ENCODE measurements around the gene HSPG2. TPM values are rescaled to one million over a fixed set of nuclear protein-coding genes. Genes with fewer than 3 reads are reported as not detected.

The HSPG2 gene
- polyA plus RNA-seq, 2 donors: 37.6 to 55.0 TPM

DNA sequence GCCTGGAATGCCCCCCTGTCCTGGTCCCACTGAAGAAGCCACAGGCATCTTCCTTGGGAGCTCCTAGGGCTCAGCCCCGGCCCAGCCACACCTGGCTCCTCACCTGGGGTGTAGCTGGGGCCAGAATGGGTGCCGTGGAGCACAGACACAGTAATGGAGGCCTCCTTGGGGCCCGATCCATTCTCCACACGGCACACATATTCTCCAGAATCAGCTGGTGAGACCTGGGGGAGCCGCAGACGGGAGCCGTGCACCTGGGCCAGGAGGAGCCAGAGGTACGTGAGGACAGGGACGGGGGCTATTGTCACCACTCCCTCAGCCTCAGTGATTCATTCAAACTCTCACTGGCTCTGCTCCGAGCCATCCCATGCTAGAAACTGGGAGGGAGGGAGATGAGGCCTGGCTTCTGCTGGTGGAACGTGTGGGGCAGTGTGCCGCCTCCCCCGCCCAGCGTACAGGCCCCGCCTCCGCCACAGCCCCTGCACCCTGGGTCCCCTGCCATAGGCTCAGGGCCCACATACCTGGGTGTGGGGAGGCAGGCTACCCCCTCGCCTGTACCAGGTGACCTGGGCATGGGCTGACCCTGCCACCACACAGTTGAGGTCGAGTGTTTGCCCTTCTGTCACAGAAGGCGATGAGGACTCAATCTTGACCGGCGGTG, 82.9 kb downstream of the HSPG2 start:
- WGBS, 2 donors: 90 to 93% methylated on average over 21 of the region's 21 CpGs
- Histone ChIP-seq H3K27me3 (ENCODE audit: control insufficient read depth in 1 of 2, insufficient read depth in 2 of 2, low read length in 2 of 2) (no peaks in the 10 kb centered on the region), H3K27ac (ENCODE audit: low read depth in 2 of 2, low read length in 1 of 2) (no peak overlapping the region), H3K4me1 (ENCODE audit: control insufficient read depth in 2 of 2, insufficient read depth in 2 of 2, low read length in 1 of 2) (no peaks in the 10 kb centered on the region), H3K9me3 (ENCODE audit: control insufficient read depth in 2 of 2, insufficient read depth in 1 of 2, low read depth in 1 of 2, low read length in 1 of 2) (no peaks in the 10 kb centered on the region), H3K36me3 (ENCODE audit: control insufficient read depth in 2 of 2, insufficient read depth in 2 of 2, low read length in 1 of 2) (peaks cover 4 to 48% of the 10 kb centered on the region in 2 donors), H3K4me3 (ENCODE audit: low read depth in 1 of 2, low read length in 2 of 2) (no peak overlapping the region)

DNA sequence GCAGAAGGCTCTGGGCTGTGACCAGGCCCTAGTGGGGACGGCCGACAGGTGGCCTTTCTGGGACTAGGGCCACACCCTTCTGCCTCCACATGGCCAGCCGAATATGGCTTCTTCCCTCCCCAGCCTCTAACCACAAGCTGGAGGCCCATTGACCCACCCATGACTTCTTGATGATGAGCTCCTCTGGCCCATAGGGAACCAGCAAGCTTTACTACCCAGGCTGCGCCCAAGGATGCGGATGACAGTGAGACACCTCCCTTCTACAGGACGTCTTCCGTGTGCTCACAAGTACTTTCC, 84.0 kb downstream of the HSPG2 start:
- H3K4me1 ChIP-seq (ENCODE audit: control insufficient read depth in 2 of 2, insufficient read depth in 2 of 2, low read length in 1 of 2): no peaks in the 10 kb centered on the region
- no peaks in the 10 kb centered on the region for H3K27me3 ChIP-seq (ENCODE audit: control insufficient read depth in 1 of 2, insufficient read depth in 2 of 2, low read length in 2 of 2)
- no peak overlapping the region for H3K4me3 ChIP-seq (ENCODE audit: low read depth in 1 of 2, low read length in 2 of 2)
- 84 to 90% methylated on average over 7 of the region's 7 CpGs for WGBS, 2 donors
- peaks cover 10 to 53% of the 10 kb centered on the region in 2 donors for H3K36me3 ChIP-seq (ENCODE audit: control insufficient read depth in 2 of 2, insufficient read depth in 2 of 2, low read length in 1 of 2)
- no peaks in the 10 kb centered on the region for H3K9me3 ChIP-seq (ENCODE audit: control insufficient read depth in 2 of 2, insufficient read depth in 1 of 2, low read depth in 1 of 2, low read length in 1 of 2)
- no peak overlapping the region for H3K27ac ChIP-seq (ENCODE audit: low read depth in 2 of 2, low read length in 1 of 2)

DNA sequence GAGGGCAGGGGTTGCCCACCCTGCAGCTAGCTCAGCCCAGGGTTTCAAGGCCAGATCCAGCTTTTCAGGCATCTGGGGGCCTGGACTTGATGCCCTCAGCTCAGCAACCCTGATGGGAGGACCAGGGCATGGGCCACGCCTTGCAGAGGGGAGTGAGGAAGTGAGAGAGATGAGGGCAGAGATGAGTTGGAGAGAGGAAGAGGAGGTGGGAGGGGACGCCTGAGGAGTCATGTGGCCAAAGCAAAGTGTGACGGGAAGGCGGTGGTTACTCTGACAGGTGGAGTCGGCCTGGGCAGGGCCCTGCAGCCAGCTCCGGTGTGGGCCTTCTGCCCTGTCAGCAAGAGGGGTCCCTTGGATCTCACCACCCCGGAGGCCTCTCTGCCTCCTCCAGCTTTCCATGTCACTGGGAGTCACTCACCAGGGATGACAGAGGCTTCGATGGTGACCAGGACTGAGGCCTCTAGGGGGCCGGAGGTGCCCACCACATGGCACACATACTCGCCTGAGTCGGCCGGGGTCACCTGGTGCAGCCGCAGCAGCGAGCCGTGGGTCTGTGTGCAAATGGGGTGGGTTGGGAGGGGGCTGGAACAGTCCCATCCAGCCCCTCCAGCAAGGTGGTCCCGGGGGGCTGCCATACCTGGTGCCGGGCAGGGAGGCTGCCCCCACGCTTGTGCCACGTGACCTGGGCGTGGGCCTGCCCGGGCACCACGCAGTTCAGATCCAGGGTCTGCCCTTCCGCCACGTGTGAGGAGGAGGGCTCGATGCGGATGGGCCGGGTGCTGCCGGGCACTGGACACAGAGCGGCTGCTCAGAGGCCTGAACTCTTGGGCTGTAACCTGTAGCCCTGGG, 84.6 kb downstream of the HSPG2 start:
- no peak overlapping the region for H3K4me3 ChIP-seq (ENCODE audit: low read depth in 1 of 2, low read length in 2 of 2)
- H3K9me3 ChIP-seq (ENCODE audit: control insufficient read depth in 2 of 2, insufficient read depth in 1 of 2, low read depth in 1 of 2, low read length in 1 of 2): no peaks in the 10 kb centered on the region
- H3K36me3 ChIP-seq (ENCODE audit: control insufficient read depth in 2 of 2, insufficient read depth in 2 of 2, low read length in 1 of 2): peaks cover 10 to 59% of the 10 kb centered on the region in 2 donors
- 89% methylated on average over 29 of the region's 29 CpGs for WGBS, 2 donors
- no peaks in the 10 kb centered on the region for H3K4me1 ChIP-seq (ENCODE audit: control insufficient read depth in 2 of 2, insufficient read depth in 2 of 2, low read length in 1 of 2)
- no peak overlapping the region for H3K27ac ChIP-seq (ENCODE audit: low read depth in 2 of 2, low read length in 1 of 2)
- H3K27me3 ChIP-seq (ENCODE audit: control insufficient read depth in 1 of 2, insufficient read depth in 2 of 2, low read length in 2 of 2): no peaks in the 10 kb centered on the region

DNA sequence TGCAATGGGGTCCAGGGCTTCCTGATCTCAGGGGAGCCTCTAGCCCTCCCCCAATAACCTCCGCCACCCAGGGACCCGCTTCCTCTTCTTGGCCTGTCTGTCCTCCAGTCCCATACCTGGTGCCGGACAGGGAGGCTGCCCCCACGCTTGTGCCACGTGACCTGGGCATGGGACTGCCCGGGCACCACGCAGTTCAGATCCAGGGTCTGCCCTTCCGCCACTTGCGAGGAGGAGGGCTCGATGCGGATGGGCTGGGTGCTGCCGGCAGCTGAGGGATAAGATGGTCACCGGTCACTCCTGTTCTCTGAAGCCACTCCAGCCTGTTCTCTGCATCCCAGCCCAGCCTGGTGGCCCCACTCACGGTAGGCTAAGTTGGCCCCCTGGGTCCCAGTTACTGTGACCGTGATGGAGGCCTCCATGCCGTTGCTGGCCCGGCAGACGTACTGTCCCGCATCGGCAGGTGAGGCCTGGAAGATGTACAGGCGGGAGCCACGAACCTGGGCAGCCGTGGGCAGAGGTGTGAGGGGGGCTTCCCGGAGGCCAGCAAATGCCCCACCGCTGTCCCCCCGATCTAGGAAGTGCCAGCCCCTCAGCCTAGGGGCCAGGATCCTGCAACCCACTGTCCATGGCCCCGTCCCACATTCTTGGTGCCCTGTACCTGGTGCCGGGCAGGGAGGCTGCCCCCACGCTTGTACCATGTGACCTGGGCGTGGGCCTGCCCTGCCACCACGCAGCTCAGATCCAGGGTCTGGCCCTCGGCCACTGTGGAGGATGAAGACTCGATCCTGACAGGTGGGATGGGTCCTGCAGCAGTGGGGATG, 85.5 kb downstream of the HSPG2 start:
- H3K27me3 ChIP-seq (ENCODE audit: control insufficient read depth in 1 of 2, insufficient read depth in 2 of 2, low read length in 2 of 2): no peaks in the 10 kb centered on the region
- peaks cover 16 to 57% of the 10 kb centered on the region in 2 donors for H3K36me3 ChIP-seq (ENCODE audit: control insufficient read depth in 2 of 2, insufficient read depth in 2 of 2, low read length in 1 of 2)
- H3K27ac ChIP-seq (ENCODE audit: low read depth in 2 of 2, low read length in 1 of 2): no peak overlapping the region
- 92% methylated on average over 32 to 33 of the region's 33 CpGs for WGBS, 2 donors
- no peaks in the 10 kb centered on the region for H3K9me3 ChIP-seq (ENCODE audit: control insufficient read depth in 2 of 2, insufficient read depth in 1 of 2, low read depth in 1 of 2, low read length in 1 of 2)
- no peaks in the 10 kb centered on the region for H3K4me1 ChIP-seq (ENCODE audit: control insufficient read depth in 2 of 2, insufficient read depth in 2 of 2, low read length in 1 of 2)
- no peak overlapping the region for H3K4me3 ChIP-seq (ENCODE audit: low read depth in 1 of 2, low read length in 2 of 2)

DNA sequence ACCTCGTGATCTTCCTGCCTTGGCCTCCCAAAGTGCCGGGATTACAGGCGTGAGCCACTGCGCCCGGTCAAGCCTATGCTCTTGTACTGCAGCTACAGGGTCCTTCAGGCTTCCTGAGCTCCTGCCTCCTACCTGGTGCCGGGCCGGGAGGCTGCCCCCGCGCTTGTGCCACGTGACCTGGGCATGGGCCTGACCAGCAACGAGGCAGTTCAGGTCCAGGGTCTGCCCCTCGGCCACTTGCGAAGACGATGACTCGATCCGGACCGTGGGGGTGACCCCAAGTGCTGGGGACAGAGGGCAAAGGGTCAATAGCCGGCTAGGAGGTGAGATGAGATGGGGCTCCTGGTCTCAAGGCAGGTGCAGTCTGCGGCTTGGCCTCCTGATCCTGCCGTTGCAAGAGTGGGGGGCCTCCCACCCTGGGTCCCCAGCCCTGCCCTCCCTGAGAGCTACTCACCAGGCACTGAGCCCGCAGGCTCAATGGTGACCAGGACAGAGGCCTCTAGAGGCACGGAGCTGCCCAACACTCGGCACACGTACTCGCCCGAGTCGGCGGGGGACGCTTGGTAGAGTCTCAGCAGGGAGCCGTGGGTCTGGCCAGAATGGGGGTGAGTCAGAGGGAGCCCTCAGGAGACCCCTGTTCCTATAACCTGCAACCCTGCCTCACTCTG, 87.1 kb downstream of the HSPG2 start:
- Histone ChIP-seq H3K9me3 (ENCODE audit: control insufficient read depth in 2 of 2, insufficient read depth in 1 of 2, low read depth in 1 of 2, low read length in 1 of 2) (no peaks in the 10 kb centered on the region), H3K36me3 (ENCODE audit: control insufficient read depth in 2 of 2, insufficient read depth in 2 of 2, low read length in 1 of 2) (peaks cover 21 to 58% of the 10 kb centered on the region in 2 donors), H3K27me3 (ENCODE audit: control insufficient read depth in 1 of 2, insufficient read depth in 2 of 2, low read length in 2 of 2) (no peaks in the 10 kb centered on the region), H3K4me3 (ENCODE audit: low read depth in 1 of 2, low read length in 2 of 2) (no peak overlapping the region), H3K27ac (ENCODE audit: low read depth in 2 of 2, low read length in 1 of 2) (no peak overlapping the region), H3K4me1 (ENCODE audit: control insufficient read depth in 2 of 2, insufficient read depth in 2 of 2, low read length in 1 of 2) (no peaks in the 10 kb centered on the region)
- 93 to 94% methylated on average over 30 of the region's 30 CpGs for WGBS, 2 donors

GRCh38 chr1:21848524-21849174, 88.5 kb downstream of the HSPG2 start:
- no peak overlapping the region for H3K4me3 ChIP-seq (ENCODE audit: low read depth in 1 of 2, low read length in 2 of 2)
- H3K36me3 ChIP-seq (ENCODE audit: control insufficient read depth in 2 of 2, insufficient read depth in 2 of 2, low read length in 1 of 2): peaks cover 21 to 60% of the 10 kb centered on the region in 2 donors
- H3K4me1 ChIP-seq (ENCODE audit: control insufficient read depth in 2 of 2, insufficient read depth in 2 of 2, low read length in 1 of 2): no peaks in the 10 kb centered on the region
- no peak overlapping the region for H3K27ac ChIP-seq (ENCODE audit: low read depth in 2 of 2, low read length in 1 of 2)
- 83 to 88% methylated on average over 17 of the region's 17 CpGs for WGBS, 2 donors
- no peaks in the 10 kb centered on the region for H3K9me3 ChIP-seq (ENCODE audit: control insufficient read depth in 2 of 2, insufficient read depth in 1 of 2, low read depth in 1 of 2, low read length in 1 of 2)
- H3K27me3 ChIP-seq (ENCODE audit: control insufficient read depth in 1 of 2, insufficient read depth in 2 of 2, low read length in 2 of 2): no peaks in the 10 kb centered on the region

GRCh38 chr1:21847223-21848205, 89.6 kb downstream of the HSPG2 start:
- Histone ChIP-seq H3K36me3 (ENCODE audit: control insufficient read depth in 2 of 2, insufficient read depth in 2 of 2, low read length in 1 of 2) (peaks cover 21 to 63% of the 10 kb centered on the region in 2 donors), H3K4me3 (ENCODE audit: low read depth in 1 of 2, low read length in 2 of 2) (no peak overlapping the region), H3K4me1 (ENCODE audit: control insufficient read depth in 2 of 2, insufficient read depth in 2 of 2, low read length in 1 of 2) (peaks cover 0 to 7% of the 10 kb centered on the region in 2 donors), H3K27ac (ENCODE audit: low read depth in 2 of 2, low read length in 1 of 2) (no peak overlapping the region), H3K9me3 (ENCODE audit: control insufficient read depth in 2 of 2, insufficient read depth in 1 of 2, low read depth in 1 of 2, low read length in 1 of 2) (no peaks in the 10 kb centered on the region), H3K27me3 (ENCODE audit: control insufficient read depth in 1 of 2, insufficient read depth in 2 of 2, low read length in 2 of 2) (no peaks in the 10 kb centered on the region)
- WGBS, 2 donors: 90 to 92% methylated on average over 47 of the region's 47 CpGs

All from esophagus (tissue), 2 donors.